ENCODE results near the gene FAM107B.

DNA sequence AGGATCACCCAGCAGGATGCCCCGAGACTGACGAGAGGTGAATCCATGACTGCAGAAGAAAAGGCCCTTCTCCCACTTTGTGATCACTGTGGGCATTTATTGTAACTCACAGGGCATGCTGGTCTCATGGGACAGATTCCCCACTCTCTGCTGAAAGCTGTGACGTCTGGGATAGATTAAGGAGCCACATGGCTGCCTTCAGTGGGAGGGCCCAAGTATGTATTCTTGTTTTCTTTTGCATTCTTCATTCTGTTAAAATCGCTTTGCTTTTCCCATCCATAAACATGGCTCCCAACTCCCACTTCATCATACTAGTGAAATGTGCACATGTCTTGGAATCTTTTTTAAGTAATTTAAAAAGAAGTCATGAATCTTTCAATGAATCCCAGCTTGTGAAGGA, 67.2 kb downstream of the FAM107B start:
- TF ChIP-seq EGR1 (IDR thresholded peaks at IDR 0.05) (no peak), FOXM1 (IDR thresholded peaks at IDR 0.05; ENCODE audit: borderline replicate concordance, low read depth) (no peak), NFIC (IDR thresholded peaks at IDR 0.05) (no peak), TAF1 (IDR thresholded peaks at IDR 0.05; ENCODE audit: low read depth) (no peak), EP300 (IDR thresholded peaks at IDR 0.05; ENCODE audit: borderline replicate concordance) (no peak), RAD21 (IDR thresholded peaks at IDR 0.05; ENCODE audit: low read depth) (no peak), YY1 (IDR thresholded peaks at IDR 0.05; ENCODE audit: low read depth) (no peak), TCF12 (IDR thresholded peaks at IDR 0.05; ENCODE audit: low read depth) (no peak)
- TF ChIP-seq, protein P1, sequence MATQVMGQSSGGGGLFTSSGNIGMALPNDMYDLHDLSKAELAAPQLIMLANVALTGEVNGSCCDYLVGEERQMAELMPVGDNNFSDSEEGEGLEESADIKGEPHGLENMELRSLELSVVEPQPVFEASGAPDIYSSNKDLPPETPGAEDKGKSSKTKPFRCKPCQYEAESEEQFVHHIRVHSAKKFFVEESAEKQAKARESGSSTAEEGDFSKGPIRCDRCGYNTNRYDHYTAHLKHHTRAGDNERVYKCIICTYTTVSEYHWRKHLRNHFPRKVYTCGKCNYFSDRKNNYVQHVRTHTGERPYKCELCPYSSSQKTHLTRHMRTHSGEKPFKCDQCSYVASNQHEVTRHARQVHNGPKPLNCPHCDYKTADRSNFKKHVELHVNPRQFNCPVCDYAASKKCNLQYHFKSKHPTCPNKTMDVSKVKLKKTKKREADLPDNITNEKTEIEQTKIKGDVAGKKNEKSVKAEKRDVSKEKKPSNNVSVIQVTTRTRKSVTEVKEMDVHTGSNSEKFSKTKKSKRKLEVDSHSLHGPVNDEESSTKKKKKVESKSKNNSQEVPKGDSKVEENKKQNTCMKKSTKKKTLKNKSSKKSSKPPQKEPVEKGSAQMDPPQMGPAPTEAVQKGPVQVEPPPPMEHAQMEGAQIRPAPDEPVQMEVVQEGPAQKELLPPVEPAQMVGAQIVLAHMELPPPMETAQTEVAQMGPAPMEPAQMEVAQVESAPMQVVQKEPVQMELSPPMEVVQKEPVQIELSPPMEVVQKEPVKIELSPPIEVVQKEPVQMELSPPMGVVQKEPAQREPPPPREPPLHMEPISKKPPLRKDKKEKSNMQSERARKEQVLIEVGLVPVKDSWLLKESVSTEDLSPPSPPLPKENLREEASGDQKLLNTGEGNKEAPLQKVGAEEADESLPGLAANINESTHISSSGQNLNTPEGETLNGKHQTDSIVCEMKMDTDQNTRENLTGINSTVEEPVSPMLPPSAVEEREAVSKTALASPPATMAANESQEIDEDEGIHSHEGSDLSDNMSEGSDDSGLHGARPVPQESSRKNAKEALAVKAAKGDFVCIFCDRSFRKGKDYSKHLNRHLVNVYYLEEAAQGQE (IDR thresholded peaks at IDR 0.05; ENCODE audit: low read depth) = no peak
- TF ChIP-seq, protein P2, sequence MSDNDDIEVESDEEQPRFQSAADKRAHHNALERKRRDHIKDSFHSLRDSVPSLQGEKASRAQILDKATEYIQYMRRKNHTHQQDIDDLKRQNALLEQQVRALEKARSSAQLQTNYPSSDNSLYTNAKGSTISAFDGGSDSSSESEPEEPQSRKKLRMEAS (IDR thresholded peaks at IDR 0.05) = no peak
